GM18498 (cell line): ENCODE results near the gene ADPRS.

ENCODE experiments used
- ATAC-seq: cut with Tn5 transposase; IDR thresholded peaks from one replicate; pipeline ENCODE4 v1.9.1; 2021; ENCODE audit warnings: mild to moderate bottlenecking, moderate library complexity; ENCODE audit not compliant: unreplicated experiment

Gene ADPRS

GRCh38 chr1:36087233-36088123 is 1.2 kb upstream of the ADPRS start:
- no peak for ATAC-seq

DNA sequence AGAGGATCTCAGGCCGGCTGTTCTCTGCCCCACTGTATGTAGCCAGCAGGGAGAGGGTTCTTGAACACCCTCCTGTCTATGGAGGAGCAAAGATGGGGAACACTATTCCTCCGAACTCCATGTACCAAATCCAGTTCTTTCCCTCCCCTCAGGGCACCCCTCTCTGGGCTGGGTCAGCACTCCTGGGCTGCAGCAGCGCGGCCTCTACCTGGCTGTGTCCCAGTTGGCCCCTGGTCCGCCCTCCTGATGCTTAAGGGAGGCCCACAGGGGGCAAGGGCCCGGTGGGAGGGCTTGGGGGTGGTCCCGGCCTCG is 471 bp upstream of the ADPRS start:
- no peak for ATAC-seq

DNA sequence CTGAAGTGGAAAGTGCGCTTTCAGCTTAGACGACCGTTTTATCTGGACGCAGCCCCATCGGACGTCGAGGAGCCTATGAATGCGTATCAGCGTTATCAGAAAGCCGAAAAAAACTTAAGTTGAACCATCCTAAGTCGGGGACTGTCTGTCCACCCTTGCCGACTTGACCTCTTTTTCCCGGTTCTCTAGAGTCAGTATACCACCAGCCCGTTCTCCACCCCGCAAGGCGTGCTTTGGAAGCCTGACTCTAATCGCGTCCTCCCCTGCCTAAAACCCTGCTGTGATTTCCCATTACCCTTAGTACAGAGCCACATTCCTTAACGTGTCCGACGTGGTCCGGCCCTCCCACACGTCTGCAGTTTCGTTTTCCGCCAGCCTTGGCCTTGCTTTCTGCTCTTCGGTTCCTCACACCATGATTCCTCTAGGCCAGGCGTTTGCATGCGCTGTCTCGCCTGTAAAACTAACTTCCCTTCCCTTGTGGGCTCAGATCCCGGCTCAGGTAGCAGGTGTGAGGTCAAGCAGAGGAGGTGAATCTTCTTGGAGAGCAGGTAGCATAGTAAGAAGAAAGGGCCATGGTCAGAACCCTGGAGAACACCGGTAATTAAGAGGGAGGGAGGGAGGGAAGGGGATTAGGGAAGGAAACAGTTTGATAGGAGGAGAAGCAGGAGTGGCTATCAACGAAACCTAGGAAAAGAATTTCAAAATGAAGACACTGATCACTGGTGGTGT is 865 bp downstream of the ADPRS start:
- no peak for ATAC-seq

GRCh38 chr1:36091141-36091540 is 2.4 kb downstream of the ADPRS start:
- no peak for ATAC-seq

DNA sequence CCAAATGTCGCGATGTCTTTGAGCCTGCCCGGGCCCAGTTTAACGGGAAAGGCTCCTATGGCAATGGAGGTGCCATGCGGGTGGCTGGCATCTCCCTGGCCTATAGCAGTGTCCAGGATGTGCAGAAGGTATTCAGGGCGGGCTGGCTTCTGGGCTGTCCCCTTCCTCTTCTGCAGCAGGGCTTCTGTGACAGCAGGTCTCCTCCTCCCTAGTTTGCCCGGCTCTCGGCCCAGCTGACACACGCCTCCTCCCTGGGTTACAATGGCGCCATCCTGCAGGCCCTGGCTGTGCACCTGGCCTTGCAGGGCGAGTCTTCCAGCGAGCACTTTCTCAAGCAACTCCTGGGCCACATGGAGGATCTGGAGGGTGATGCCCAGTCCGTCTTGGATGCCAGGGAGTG is 3.0 kb downstream of the ADPRS start:
- no peak for ATAC-seq

GRCh38 chr1:36092166-36092797 is 3.6 kb downstream of the ADPRS start:
- ATAC-seq, result no peak

DNA sequence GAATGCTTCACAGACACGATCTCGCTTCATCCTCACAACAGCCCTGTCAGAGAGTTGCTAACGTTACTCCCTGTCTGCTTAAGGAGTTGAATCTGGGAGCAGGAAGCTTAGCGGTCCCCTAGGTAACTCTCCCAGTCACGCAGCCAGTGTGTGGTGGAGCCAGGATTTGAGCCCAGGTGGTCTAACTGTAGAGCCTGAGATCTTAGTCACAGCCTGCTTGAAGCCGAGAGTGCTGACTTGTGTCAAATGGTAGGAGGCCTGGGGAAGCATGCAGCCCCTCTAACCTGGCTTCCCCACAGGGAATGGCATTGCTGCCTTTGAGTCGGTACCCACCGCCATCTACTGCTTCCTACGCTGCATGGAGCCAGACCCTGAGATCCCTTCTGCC is 4.1 kb downstream of the ADPRS start:
- no peak for ATAC-seq

DNA sequence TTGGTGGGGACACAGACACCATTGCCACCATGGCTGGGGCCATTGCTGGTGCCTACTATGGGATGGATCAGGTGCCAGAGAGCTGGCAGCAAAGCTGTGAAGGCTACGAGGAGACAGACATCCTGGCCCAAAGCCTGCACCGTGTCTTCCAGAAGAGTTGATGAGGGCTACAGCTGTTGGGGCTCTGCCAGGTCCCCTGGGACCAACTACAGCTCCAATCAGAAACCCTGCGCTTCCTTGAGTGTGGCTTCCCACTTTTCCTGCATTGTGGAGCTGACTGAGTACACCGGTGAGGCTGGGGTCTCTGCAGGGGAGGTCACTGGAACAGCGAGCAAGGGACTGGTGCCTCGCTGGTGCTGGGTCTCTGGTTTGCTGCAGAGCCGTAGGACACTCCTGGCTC is 4.5 kb downstream of the ADPRS start:
- ATAC-seq, result no peak

DNA sequence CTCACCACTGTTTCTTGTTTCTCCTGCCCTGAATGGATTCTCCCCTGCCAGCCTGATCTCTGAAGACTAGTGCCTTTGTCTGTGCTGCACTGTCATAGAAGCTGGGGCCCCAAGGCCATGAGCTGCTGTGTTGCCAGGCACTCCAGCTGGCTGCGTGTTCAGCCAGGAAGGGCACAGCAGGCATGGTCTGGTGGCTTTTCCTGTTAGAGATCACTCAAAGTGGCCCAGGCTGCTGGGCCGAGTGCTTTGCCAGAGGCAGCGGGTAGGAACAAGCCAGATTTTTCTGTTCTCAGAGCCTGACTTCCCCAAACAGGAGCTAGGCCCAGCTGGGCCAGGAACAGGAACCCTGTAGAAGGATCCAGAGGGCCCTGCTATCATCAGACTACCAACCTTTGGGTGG is 5.2 kb downstream of the ADPRS start:
- no peak for ATAC-seq

- no peak for ATAC-seq
Measured at GRCh38 chr1:36094621-36095061, 5.9 kb downstream of the ADPRS start.

DNA sequence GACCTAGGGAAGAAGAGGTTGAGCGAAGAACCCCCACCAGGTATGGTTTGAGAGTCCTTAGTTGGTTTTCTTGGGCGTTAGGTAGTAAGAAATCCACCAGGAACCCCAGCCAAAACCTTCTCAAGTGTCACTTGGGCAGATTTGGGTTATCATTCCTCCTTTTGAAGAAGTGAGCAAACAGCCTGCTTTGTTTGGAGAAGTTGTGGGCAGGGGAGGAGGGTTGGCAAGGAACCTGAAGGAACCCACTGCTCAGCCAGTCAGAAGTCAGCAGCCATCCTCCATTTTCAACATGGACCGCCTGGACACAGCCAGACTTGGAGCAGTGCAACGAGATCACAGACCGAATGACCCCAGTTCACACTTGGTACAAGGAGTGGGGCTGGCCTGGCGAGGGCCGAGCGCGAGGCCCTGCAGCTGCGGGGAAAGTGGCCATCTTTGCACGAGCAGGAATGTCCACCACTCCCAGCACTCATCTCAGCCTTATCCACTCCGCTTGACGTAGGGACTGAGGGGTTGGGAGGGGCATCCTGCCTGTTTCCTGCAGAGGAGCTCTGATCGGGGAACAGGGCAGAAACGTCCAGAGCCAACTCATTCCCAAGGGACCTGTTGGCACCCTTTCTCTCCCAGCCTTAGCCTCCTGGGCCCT is 7.2 kb downstream of the ADPRS start:
- no peak for ATAC-seq

- ATAC-seq, result no peak
Measured at GRCh38 chr1:36096500-36097432, 8.1 kb downstream of the ADPRS start.

- ATAC-seq, result no peak
Measured at GRCh38 chr1:36097693-36098585, 9.2 kb downstream of the ADPRS start.

DNA sequence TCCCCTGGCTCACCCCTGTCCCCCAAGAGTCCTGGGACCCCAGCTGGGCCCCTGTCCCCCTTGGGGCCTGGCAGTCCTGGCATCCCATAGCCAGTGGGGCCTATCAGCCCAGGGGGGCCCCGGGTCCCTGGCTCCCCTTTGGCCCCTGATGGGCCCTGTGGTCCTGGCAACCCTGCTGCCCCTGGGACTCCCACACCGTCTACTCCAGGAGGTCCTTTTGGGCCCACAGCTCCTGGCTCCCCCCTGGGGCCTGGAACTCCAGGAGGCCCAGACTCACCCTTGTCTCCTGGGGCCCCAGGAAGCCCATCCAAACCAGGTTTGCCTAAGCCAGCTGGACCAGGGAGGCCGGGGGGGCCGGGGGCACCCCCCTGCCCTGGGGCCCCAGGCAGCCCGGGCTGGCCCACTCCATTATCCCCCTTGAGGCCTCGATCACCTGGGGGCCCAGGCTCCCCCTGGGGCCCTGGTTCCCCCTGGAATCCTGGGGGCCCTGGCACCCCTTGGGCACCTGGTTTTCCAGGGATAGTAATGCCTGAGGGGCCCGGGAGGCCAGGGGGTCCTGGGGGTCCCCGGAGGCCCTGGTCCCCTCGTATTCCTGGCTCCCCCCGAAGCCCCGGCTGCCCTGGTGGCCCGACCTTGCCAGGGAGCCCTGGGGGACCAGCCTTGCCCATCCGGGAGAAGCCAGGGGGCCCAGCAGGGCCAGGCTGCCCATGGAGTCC is 10.1 kb downstream of the ADPRS start:
- ATAC-seq, result no peak

- no peak for ATAC-seq
Measured at GRCh38 chr1:36099681-36100341, 11.1 kb downstream of the ADPRS start.

DNA sequence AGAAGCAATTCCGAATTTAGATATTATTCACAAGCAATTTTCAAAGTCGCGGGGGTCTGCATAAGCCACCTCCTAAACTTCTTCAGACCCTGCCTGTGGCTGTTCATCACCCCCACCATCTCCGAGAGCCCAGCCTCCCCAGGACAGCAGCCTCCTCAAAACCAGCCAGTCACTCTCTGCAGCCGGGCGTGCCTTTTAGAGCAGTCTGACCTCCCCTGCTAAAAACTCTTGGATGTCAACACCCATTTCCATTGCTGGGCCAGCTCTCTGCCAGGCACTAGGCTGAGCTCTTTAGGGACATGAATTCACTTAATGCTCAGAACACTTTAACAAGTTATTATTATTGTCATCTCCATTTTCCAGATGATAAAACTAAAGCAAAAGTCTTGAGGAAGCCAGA is 11.7 kb downstream of the ADPRS start:
- no peak for ATAC-seq

GRCh38 chr1:36101546-36101945 is 12.9 kb downstream of the ADPRS start:
- no peak for ATAC-seq

DNA sequence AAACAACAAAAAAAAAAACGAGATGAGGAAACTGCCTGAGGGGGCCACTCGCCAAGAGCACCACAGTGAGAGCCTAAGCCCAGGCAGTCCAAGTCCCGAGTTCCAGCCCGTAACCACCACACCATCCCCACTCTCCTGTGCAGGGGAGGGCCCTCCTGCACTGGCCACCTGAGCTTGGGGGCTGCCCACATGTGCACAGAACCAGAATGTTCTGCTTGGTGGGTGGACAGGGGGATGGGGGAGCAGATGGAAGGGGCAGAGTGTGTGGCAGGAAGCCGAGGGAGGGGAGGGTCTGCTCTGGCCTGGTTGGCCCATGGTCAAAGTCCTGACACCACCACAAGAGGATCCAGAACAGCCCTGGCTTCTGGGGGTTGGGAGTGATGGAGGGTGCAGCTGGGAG is 17.6 kb downstream of the ADPRS start:
- ATAC-seq, result no peak
